CD4-positive, alpha-beta T cell (primary cell): ENCODE results near the gene PYGL. TPM values are rescaled to one million over a fixed set of nuclear protein-coding genes. Genes with fewer than 3 reads are reported as not detected.
"Not testable (repeated sequence)": the region's sequence is repeated elsewhere in the genome, so short reads cannot be mapped to it uniquely, and the experiment has no call there.

ENCODE experiments used
- ATAC-seq: fragments of 200-7000 bp; cut with Tn5 transposase; one replicate; pipeline ENCODE4 v1.10.0; 2022; ENCODE audit warnings: mild to moderate bottlenecking; ENCODE audit not compliant: poor library complexity
- CTCF ChIA-PET: fragments of 350-600 bp; sonication (Branson Sonifier 250); formaldehyde crosslinking; loops from one replicate; lab custom pipeline; 2021; ENCODE audit warnings: antibody characterized with exemption, inconsistent platforms; lab: Charles Lee
- POLR2A ChIA-PET: fragments of 350-600 bp; sonication (Branson Sonifier 250); formaldehyde crosslinking; loops from one replicate; lab custom pipeline; 2021; ENCODE audit warnings: antibody characterized with exemption, inconsistent platforms; lab: Charles Lee
- DNase-seq, 14 experiments: peaks; one replicate each; pipeline ENCODE4 v3.0.0-alpha.2; 2013 to 2020; ENCODE audit warnings: mixed read lengths in 2 of 14
- H3K27ac ChIP-seq, 2 donors: one replicate each; pipeline versions ENCODE4 v1.5.1 to v1.7.0; 2013; ENCODE audit warnings: low read length in 2 of 2, low read depth in 1 of 2, mild to moderate bottlenecking in 1 of 2
- H3K27me3 ChIP-seq, 2 experiments: 1 replicate in 1 of 2; 2 replicates in 1 of 2; pipeline versions ENCODE4 v1.6.1 to v1.7.0; 2013; ENCODE audit warnings: low read length in 2 of 2, control low read depth in 1 of 2, mild to moderate bottlenecking in 1 of 2, moderate library complexity in 1 of 2; ENCODE audit not compliant: insufficient read depth in 2 of 2, control insufficient read depth in 1 of 2
- H3K36me3 ChIP-seq: one replicate; pipeline ENCODE4 v1.6.1; 2013; ENCODE audit warnings: low read length, control low read depth; ENCODE audit not compliant: insufficient read depth
- H3K4me1 ChIP-seq: one replicate; pipeline ENCODE4 v1.6.1; 2013; ENCODE audit warnings: low read length, control low read depth; ENCODE audit not compliant: insufficient read depth
- H3K4me3 ChIP-seq: one replicate; pipeline ENCODE4 v1.5.1; 2013; ENCODE audit warnings: mild to moderate bottlenecking, low read length, moderate library complexity
- H3K9me3 ChIP-seq, 2 experiments: 1 replicate in 1 of 2; 2 replicates in 1 of 2; pipeline versions ENCODE4 v1.6.1 to v1.7.0; 2013; ENCODE audit warnings: low read length in 2 of 2, mild to moderate bottlenecking in 2 of 2, control low read depth in 1 of 2, moderate library complexity in 1 of 2; ENCODE audit not compliant: control insufficient read depth in 1 of 2, insufficient read depth in 1 of 2
- H3K27ac Mint-ChIP-seq: one replicate; pipeline ENCODE4 v1.8.0; 2020; ENCODE audit warnings: mixed read lengths
- H3K27me3 Mint-ChIP-seq: one replicate; pipeline ENCODE4 v1.8.0; 2021; ENCODE audit warnings: mixed read lengths
- H3K36me3 Mint-ChIP-seq: one replicate; pipeline ENCODE4 v1.8.0; 2021; ENCODE audit warnings: low read depth, mixed read lengths
- H3K4me1 Mint-ChIP-seq: one replicate; pipeline ENCODE4 v1.8.0; 2021; ENCODE audit warnings: low read depth, mixed read lengths
- H3K4me3 Mint-ChIP-seq: one replicate; pipeline ENCODE4 v1.8.0; 2020; ENCODE audit warnings: mild to moderate bottlenecking, mixed read lengths
- H3K9me3 Mint-ChIP-seq: one replicate; pipeline ENCODE4 v1.8.0; 2020; ENCODE audit warnings: mixed read lengths
- intact Hi-C, 2 experiments: fragments of 100-400 bp; cut with DNase I in 1 of 2; cut with micrococcal nuclease in 1 of 2; formaldehyde crosslinking; loops; one replicate each; pipeline versions ENCODE4 v1.15.1 to v1.9.0; 2023 to 2025; cut with DNase I, micrococcal nuclease
- total RNA-seq, 174 experiments: library from RNA in 2 of 174; stranded (reverse) in 2 of 174; gene quantifications; one replicate each; pipeline ENCODE4 v1.2.3 and lab custom pipeline; 2021 to 2026
- TF ChIP-seq, protein P1 (sequence below): fragments of 200-600 bp; IDR thresholded peaks from one replicate; pipeline ENCODE4 v1.8.0; 2022; ENCODE audit warnings: antibody characterized with exemption, mild to moderate bottlenecking

PYGL gene
- total RNA-seq, 2 experiments from 2014 or later = 0.59 to 0.69 TPM

- TF ChIP-seq, protein P1, sequence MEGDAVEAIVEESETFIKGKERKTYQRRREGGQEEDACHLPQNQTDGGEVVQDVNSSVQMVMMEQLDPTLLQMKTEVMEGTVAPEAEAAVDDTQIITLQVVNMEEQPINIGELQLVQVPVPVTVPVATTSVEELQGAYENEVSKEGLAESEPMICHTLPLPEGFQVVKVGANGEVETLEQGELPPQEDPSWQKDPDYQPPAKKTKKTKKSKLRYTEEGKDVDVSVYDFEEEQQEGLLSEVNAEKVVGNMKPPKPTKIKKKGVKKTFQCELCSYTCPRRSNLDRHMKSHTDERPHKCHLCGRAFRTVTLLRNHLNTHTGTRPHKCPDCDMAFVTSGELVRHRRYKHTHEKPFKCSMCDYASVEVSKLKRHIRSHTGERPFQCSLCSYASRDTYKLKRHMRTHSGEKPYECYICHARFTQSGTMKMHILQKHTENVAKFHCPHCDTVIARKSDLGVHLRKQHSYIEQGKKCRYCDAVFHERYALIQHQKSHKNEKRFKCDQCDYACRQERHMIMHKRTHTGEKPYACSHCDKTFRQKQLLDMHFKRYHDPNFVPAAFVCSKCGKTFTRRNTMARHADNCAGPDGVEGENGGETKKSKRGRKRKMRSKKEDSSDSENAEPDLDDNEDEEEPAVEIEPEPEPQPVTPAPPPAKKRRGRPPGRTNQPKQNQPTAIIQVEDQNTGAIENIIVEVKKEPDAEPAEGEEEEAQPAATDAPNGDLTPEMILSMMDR = no peak
- DNase-seq (no peak), ATAC-seq (no peak)
- Histone ChIP-seq H3K4me3 (no peak overlapping the region), H3K4me1 (no peaks in the 10 kb centered on the region), H3K27me3 (peaks cover 2 to 3% of the 10 kb centered on the region in 2 experiments), H3K9me3 (no peaks in the 10 kb centered on the region), H3K27ac (no peak overlapping the region), H3K36me3 (no peaks in the 10 kb centered on the region)
- no peaks in the 10 kb centered on the region for H3K4me1 Mint-ChIP-seq
- H3K4me3 Mint-ChIP-seq = no peak overlapping the region
- no peaks in the 10 kb centered on the region for H3K36me3 Mint-ChIP-seq
- CTCF ChIA-PET = no interaction called here
- POLR2A ChIA-PET = no interaction called here
- peaks cover 6% of the 10 kb centered on the region for H3K27me3 Mint-ChIP-seq
- intact Hi-C loops = no loop called here
- no peaks in the 10 kb centered on the region for H3K9me3 Mint-ChIP-seq
- no peak overlapping the region for H3K27ac Mint-ChIP-seq
These were observed 23.6 kb downstream of the PYGL start for GRCh38 chr14:50920482-50921230.

DNA sequence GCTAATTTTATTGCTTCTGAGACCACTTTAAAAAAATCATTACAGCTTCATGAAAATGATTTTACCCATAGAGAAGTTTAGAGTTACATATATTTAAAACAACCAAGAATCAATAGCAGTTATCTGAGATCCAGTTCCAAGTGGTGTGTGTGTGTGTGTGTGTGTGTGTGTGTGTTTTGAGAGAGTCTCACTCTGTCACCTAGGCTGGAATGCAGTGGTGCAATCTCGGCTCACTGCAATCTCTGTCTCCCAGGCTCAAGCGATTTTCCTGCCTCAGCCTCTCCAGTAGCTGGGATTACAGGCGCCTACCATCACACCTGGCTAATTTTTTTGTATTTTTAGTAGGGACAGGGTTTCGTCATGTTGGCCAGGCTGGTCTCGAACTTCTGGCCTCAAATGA is 24.8 kb downstream of the PYGL start:
- not testable (repeated sequence) for H3K36me3 Mint-ChIP-seq

GRCh38 chr14:50917449-50917848 is 26.8 kb downstream of the PYGL start:
- Histone ChIP-seq H3K36me3 (no peaks in the 10 kb centered on the region), H3K4me3 (no peak overlapping the region), H3K4me1 (no peaks in the 10 kb centered on the region), H3K9me3 (no peaks in the 10 kb centered on the region), H3K27ac (no peak overlapping the region), H3K27me3 (peaks cover 0 to 4% of the 10 kb centered on the region in 2 experiments)
- ChIA-PET POLR2A (no interaction called here), CTCF (no interaction called here)
- Mint-ChIP-seq H3K4me1 (no peaks in the 10 kb centered on the region), H3K27ac (no peak overlapping the region), H3K4me3 (no peak overlapping the region), H3K9me3 (no peaks in the 10 kb centered on the region), H3K36me3 (no peaks in the 10 kb centered on the region), H3K27me3 (peaks cover 6% of the 10 kb centered on the region)
- ATAC-seq = no peak
- intact Hi-C loops = no loop called here
- TF ChIP-seq, protein P1 = no peak
- DNase-seq = no peak

More for the DNA sequence above, 24.8 kb downstream of the PYGL start:
- H3K4me1 ChIP-seq, H3K36me3 ChIP-seq, H3K9me3 ChIP-seq, H3K27ac ChIP-seq, H3K27me3 ChIP-seq, H3K4me1 Mint-ChIP-seq, ATAC-seq, H3K4me3 Mint-ChIP-seq, H3K9me3 Mint-ChIP-seq, POLR2A ChIA-PET, H3K4me3 ChIP-seq, DNase-seq, H3K27ac Mint-ChIP-seq, CTCF ChIA-PET, H3K27me3 Mint-ChIP-seq, intact Hi-C loops: not testable (repeated sequence)
